Stimulated activated CD4-positive, alpha-beta T cell treated with anti-CD3 and anti-CD28 coated beads, Interleukin-1b, Interleukin-23, amount 100 ng/mL, for 1 hour (primary cell): Measurements from ENCODE around the gene RAB40A.

Experiments
- DNase-seq, 2 donors: peaks; one replicate each; pipeline ENCODE4 v3.0.0-alpha.2; 2020; ENCODE audit warnings: low read depth in 2 of 2

RAB40A gene

DNA sequence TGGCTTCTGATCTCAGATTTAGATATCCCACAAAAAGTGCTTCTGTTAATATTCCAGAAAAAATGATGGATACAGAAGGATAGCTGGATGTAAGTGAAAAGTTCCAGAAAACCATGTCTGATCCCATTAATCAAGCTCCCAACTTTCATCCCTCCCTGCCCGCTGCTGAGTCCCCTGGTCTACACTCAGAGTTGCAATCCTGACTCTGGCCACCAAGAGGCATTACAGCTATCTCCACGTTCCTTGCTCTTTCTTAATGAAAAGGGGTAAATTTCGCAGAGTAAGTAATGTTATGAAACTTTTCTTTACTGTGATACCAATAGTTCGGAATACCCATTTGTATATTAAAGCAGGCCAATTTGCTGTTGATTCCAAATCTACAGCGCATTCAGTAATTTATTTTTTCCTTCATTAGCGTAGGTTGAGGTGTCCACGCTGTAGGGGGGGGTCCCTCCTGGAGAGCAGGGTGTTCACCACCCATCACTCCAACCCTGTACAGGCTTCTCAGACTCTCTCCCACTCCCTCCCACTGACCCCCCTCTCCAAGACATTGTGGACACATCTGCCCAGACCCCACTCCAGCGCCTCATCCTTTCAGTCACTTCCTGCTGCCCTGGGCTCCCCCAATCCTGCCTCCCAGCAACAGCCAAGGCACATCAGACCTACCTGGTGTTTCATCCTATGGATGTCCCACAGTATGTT, 55.1 kb downstream of the RAB40A start:
- no peak for DNase-seq

DNA sequence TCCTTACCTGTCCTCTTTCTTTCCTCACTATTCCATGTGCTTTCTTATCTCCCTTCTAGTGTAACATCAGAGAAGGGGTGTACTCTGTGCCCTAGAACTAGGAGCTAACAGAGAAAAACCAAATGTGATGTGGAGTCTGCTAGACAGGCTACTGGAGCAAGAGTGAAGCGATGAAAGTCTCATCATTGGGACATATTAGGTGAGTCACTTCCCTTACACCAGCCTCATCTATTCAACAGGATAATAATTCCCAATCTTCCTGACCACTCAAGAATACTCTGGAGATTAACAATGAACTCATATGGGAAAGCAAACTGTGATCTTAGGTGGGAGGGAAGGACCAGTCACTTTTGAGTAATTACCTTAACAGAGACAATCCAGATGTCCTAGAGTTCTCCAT, 58.1 kb downstream of the RAB40A start:
- no peak for DNase-seq

GRCh38 chrX:103460001-103460755, 59.1 kb downstream of the RAB40A start:
- DNase-seq, result peak in 1 of 2 donors; percentile 10

GRCh38 chrX:103453655-103454054, 65.6 kb downstream of the RAB40A start:
- DNase-seq, result no peak
